ENCODE data around the gene MLYCD. TPM values are rescaled to one million over a fixed set of nuclear protein-coding genes. Genes with fewer than 3 reads are reported as not detected.
A peak's percentile ranks its signal among the peaks of the same experiment; 100 is the strongest.

MLYCD gene
- total and polyA plus RNA-seq, 4 donors = 3.7 to 24.4 (median 7.5) TPM

DNA sequence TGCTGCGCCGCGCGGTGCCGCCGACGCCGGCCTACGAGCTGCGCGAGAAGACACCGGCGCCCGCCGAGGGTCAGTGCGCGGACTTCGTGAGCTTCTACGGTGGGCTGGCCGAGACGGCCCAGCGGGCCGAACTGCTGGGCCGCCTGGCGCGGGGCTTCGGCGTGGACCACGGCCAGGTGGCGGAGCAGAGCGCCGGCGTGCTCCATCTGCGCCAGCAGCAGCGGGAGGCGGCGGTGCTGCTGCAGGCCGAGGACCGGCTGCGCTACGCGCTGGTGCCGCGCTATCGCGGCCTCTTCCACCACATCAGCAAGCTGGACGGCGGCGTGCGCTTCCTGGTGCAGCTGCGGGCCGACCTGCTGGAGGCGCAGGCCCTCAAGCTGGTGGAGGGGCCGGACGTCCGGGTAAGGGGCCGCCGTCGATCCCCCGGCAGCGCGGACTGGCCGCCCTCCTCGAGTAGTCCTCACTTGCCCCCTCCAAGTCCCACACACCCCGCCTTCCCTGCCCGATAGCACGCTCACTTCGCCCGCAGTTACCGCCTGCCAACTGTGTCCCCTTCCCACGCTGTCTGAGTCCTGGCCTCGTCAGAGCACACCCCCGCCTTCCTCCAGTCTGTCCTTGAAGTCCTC, 470 bp downstream of the MLYCD start (continued):
- TF ChIP-seq, protein P1, sequence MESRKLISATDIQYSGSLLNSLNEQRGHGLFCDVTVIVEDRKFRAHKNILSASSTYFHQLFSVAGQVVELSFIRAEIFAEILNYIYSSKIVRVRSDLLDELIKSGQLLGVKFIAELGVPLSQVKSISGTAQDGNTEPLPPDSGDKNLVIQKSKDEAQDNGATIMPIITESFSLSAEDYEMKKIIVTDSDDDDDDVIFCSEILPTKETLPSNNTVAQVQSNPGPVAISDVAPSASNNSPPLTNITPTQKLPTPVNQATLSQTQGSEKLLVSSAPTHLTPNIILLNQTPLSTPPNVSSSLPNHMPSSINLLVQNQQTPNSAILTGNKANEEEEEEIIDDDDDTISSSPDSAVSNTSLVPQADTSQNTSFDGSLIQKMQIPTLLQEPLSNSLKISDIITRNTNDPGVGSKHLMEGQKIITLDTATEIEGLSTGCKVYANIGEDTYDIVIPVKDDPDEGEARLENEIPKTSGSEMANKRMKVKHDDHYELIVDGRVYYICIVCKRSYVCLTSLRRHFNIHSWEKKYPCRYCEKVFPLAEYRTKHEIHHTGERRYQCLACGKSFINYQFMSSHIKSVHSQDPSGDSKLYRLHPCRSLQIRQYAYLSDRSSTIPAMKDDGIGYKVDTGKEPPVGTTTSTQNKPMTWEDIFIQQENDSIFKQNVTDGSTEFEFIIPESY (IDR thresholded peaks at IDR 0.05) = no peak

DNA sequence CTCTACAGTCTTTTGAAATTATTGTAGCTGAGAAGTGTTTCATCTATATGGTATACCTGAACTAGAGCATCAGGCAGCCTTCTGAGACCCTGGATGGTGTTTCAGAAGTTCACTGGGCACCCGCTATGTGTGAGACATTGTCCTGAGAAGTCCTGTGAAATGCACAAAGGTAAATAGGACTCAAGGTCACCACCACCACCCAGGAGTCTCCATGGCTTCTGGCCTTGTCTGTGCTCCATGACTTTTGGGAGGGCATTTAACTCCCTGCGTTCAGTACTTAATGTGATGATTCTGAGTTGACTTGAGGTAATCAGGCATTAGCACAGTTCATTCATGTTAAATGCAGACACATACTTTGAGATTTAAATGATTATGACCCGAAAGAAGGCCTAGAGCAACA, 1.1 kb downstream of the MLYCD start:
- Histone ChIP-seq H3K4me1 (ENCODE audit: control insufficient read depth in 4 of 4, insufficient read depth in 4 of 4, low read length in 3 of 4) (peaks cover 11 to 44% (median 34%) of the 10 kb centered on the region in 4 donors), H3K9ac (ENCODE audit: low read depth in 1 of 2, low read length in 2 of 2) (peak overlapping the region; percentile 78 to 90), H3K27me3 (ENCODE audit: control insufficient read depth in 4 of 4, insufficient read depth in 4 of 4, low read length in 3 of 4) (no peaks in the 10 kb centered on the region), H3K9me3 (ENCODE audit: control insufficient read depth in 4 of 4, low read length in 3 of 4) (no peaks in the 10 kb centered on the region), H3K27ac (ENCODE audit: low read depth in 1 of 2, low read length in 2 of 2) (peak overlapping the region; percentile 72 to 86), H3K36me3 (ENCODE audit: control insufficient read depth in 4 of 4, insufficient read depth in 3 of 4, low read depth in 1 of 4, low read length in 3 of 4) (no peaks in the 10 kb centered on the region), H3K4me3 (ENCODE audit: low read depth in 1 of 3, low read length in 3 of 3) (peak overlapping the region; percentile 83 to 97 (median 95))
- WGBS = 44% methylated on average over 3 of the region's 3 CpGs
- DNase-seq (ENCODE audit: low spot score) = no peak
- TF ChIP-seq NR2F2 (IDR thresholded peaks at IDR 0.05) (no peak), HNF4A (conservative IDR thresholded peaks at IDR 0.05) (peak; percentile 19 to 25), RXRA (IDR thresholded peaks at IDR 0.05) (peak; percentile 43 to 48)

DNA sequence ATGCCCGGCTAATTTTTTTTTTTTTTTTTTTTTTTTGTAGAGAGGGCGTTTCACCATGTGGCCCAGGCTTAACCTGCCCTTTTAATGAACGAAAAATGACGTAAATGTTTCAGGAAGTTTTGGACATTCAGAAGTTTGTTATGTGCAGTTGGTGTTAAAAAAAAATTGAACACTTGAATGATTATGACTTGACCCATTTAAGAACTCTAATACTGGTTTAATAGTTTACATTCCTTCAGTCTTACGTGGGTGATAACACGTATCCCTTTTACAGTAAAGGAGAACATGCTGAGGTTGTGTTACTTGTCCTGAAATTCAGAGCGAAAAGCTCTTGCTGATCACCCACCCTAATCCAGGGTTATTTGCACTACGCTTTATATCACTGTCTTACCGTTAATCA, 1.7 kb downstream of the MLYCD start:
- TF ChIP-seq HNF4G (IDR thresholded peaks at IDR 0.05) (no peak), YY1 (IDR thresholded peaks at IDR 0.05) (no peak), SP1 (IDR thresholded peaks at IDR 0.05) (no peak), FOXA1 (IDR thresholded peaks at IDR 0.05) (no peak), RAD21 (IDR thresholded peaks at IDR 0.05) (no peak), HNF4A (conservative IDR thresholded peaks at IDR 0.05) (no peak), FOXA2 (IDR thresholded peaks at IDR 0.05) (no peak), GABPA (IDR thresholded peaks at IDR 0.05 in 1 of 2, conservative IDR thresholded peaks at IDR 0.05 in 1 of 2) (no peak), EGR1 (IDR thresholded peaks at IDR 0.05; ENCODE audit: low read depth in 2 of 2) (no peak), JUND (IDR thresholded peaks at IDR 0.05) (no peak), NR2F2 (IDR thresholded peaks at IDR 0.05) (no peak), RXRA (IDR thresholded peaks at IDR 0.05) (no peak), TAF1 (conservative IDR thresholded peaks at IDR 0.05) (no peak)
- TF ChIP-seq, protein P2, sequence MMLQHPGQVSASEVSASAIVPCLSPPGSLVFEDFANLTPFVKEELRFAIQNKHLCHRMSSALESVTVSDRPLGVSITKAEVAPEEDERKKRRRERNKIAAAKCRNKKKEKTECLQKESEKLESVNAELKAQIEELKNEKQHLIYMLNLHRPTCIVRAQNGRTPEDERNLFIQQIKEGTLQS (IDR thresholded peaks at IDR 0.05) = no peak
- TF ChIP-seq, protein P3, sequence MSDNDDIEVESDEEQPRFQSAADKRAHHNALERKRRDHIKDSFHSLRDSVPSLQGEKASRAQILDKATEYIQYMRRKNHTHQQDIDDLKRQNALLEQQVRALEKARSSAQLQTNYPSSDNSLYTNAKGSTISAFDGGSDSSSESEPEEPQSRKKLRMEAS (IDR thresholded peaks at IDR 0.05) = no peak
- TF ChIP-seq, protein P1 (IDR thresholded peaks at IDR 0.05) = no peak
- TF ChIP-seq, protein P4, sequence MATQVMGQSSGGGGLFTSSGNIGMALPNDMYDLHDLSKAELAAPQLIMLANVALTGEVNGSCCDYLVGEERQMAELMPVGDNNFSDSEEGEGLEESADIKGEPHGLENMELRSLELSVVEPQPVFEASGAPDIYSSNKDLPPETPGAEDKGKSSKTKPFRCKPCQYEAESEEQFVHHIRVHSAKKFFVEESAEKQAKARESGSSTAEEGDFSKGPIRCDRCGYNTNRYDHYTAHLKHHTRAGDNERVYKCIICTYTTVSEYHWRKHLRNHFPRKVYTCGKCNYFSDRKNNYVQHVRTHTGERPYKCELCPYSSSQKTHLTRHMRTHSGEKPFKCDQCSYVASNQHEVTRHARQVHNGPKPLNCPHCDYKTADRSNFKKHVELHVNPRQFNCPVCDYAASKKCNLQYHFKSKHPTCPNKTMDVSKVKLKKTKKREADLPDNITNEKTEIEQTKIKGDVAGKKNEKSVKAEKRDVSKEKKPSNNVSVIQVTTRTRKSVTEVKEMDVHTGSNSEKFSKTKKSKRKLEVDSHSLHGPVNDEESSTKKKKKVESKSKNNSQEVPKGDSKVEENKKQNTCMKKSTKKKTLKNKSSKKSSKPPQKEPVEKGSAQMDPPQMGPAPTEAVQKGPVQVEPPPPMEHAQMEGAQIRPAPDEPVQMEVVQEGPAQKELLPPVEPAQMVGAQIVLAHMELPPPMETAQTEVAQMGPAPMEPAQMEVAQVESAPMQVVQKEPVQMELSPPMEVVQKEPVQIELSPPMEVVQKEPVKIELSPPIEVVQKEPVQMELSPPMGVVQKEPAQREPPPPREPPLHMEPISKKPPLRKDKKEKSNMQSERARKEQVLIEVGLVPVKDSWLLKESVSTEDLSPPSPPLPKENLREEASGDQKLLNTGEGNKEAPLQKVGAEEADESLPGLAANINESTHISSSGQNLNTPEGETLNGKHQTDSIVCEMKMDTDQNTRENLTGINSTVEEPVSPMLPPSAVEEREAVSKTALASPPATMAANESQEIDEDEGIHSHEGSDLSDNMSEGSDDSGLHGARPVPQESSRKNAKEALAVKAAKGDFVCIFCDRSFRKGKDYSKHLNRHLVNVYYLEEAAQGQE (IDR thresholded peaks at IDR 0.05) = no peak
- TF ChIP-seq, protein P5, sequence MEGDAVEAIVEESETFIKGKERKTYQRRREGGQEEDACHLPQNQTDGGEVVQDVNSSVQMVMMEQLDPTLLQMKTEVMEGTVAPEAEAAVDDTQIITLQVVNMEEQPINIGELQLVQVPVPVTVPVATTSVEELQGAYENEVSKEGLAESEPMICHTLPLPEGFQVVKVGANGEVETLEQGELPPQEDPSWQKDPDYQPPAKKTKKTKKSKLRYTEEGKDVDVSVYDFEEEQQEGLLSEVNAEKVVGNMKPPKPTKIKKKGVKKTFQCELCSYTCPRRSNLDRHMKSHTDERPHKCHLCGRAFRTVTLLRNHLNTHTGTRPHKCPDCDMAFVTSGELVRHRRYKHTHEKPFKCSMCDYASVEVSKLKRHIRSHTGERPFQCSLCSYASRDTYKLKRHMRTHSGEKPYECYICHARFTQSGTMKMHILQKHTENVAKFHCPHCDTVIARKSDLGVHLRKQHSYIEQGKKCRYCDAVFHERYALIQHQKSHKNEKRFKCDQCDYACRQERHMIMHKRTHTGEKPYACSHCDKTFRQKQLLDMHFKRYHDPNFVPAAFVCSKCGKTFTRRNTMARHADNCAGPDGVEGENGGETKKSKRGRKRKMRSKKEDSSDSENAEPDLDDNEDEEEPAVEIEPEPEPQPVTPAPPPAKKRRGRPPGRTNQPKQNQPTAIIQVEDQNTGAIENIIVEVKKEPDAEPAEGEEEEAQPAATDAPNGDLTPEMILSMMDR (IDR thresholded peaks at IDR 0.05; ENCODE audit: low read depth, low read length, missing input control) = no peak
- Histone ChIP-seq H3K27ac (ENCODE audit: low read depth in 1 of 2, low read length in 2 of 2) (no peak overlapping the region), H3K36me3 (ENCODE audit: control insufficient read depth in 4 of 4, insufficient read depth in 3 of 4, low read depth in 1 of 4, low read length in 3 of 4) (no peaks in the 10 kb centered on the region), H3K9me3 (ENCODE audit: control insufficient read depth in 4 of 4, low read length in 3 of 4) (no peaks in the 10 kb centered on the region), H3K9ac (ENCODE audit: low read depth in 1 of 2, low read length in 2 of 2) (no peak overlapping the region), H3K4me1 (ENCODE audit: control insufficient read depth in 4 of 4, insufficient read depth in 4 of 4, low read length in 3 of 4) (peaks cover 11 to 44% (median 34%) of the 10 kb centered on the region in 4 donors), H3K27me3 (ENCODE audit: control insufficient read depth in 4 of 4, insufficient read depth in 4 of 4, low read length in 3 of 4) (no peaks in the 10 kb centered on the region), H3K4me3 (ENCODE audit: low read depth in 1 of 3, low read length in 3 of 3) (peak overlapping the region in 1 of 3 donors; percentile 97)
- DNase-seq (ENCODE audit: low spot score) = no peak
- WGBS = 70% methylated on average over 9 of the region's 9 CpGs

All from liver (tissue), 9 donors.